ENCODE measurements around the gene CFL2.

CFL2 gene

GRCh38 chr14:34668111-34668510, 46.3 kb downstream of the CFL2 start:
- TF ChIP-seq ZFX (IDR thresholded peaks at IDR 0.05) = no peak
- no peak for TF ChIP-seq CTCF (conservative IDR thresholded peaks at IDR 0.05)
- no peak overlapping the region for H3K27ac ChIP-seq

- no peak overlapping the region for H3K27ac ChIP-seq
Observed at GRCh38 chr14:34667007-34667406, 47.4 kb downstream of the CFL2 start.

GRCh38 chr14:34665785-34666435, 48.5 kb downstream of the CFL2 start:
- H3K27ac ChIP-seq = no peak overlapping the region
- no peak for TF ChIP-seq CTCF (conservative IDR thresholded peaks at IDR 0.05)
- no peak for TF ChIP-seq ZFX (IDR thresholded peaks at IDR 0.05)

More at GRCh38 chr14:34667007-34667406, 47.4 kb downstream of the CFL2 start:
- TF ChIP-seq CTCF (conservative IDR thresholded peaks at IDR 0.05) (no peak), ZFX (IDR thresholded peaks at IDR 0.05) (no peak)

- TF ChIP-seq CTCF (conservative IDR thresholded peaks at IDR 0.05) (no peak), ZFX (IDR thresholded peaks at IDR 0.05) (no peak)
- H3K27ac ChIP-seq = no peak overlapping the region
Observed at GRCh38 chr14:34662561-34663088, 51.8 kb downstream of the CFL2 start.

DNA sequence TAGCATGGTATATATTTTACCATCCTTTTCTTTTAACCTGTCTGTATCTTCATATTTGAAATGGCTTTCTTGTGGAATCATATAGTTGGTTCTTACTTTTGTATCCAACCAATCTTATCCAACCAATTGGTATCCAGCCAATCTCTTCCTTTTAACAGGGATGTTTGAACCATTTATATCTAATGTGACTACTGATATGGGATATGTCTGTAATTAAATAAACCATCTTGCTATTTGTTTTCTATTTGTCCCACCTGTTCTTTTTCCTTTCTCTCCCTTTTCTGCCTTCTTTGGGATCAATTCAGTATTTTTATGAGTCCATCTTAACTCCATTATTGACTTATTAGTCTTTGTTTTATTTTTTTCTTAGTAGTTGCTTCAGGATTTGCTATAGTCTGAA, 53.6 kb downstream of the CFL2 start:
- H3K27ac ChIP-seq = no peak overlapping the region
- TF ChIP-seq ZFX (IDR thresholded peaks at IDR 0.05) (no peak), CTCF (conservative IDR thresholded peaks at IDR 0.05) (no peak)
